B cell (primary cell): ENCODE results near the gene RPS19.

Source experiments
- CTCF ChIP-seq: fragments of 200-600 bp; IDR thresholded peaks from one replicate; pipeline ENCODE4 v1.8.0; 2022; ENCODE audit warnings: antibody characterized with exemption, mild to moderate bottlenecking
- EZH2 ChIP-seq: IDR thresholded peaks from 2 replicates; pipeline ENCODE4 v1.6.1; 2012; ENCODE audit warnings: borderline replicate concordance, low read depth, mild to moderate bottlenecking, moderate library complexity, low read length; ENCODE audit not compliant: insufficient read depth, poor library complexity, severe bottlenecking

DNA sequence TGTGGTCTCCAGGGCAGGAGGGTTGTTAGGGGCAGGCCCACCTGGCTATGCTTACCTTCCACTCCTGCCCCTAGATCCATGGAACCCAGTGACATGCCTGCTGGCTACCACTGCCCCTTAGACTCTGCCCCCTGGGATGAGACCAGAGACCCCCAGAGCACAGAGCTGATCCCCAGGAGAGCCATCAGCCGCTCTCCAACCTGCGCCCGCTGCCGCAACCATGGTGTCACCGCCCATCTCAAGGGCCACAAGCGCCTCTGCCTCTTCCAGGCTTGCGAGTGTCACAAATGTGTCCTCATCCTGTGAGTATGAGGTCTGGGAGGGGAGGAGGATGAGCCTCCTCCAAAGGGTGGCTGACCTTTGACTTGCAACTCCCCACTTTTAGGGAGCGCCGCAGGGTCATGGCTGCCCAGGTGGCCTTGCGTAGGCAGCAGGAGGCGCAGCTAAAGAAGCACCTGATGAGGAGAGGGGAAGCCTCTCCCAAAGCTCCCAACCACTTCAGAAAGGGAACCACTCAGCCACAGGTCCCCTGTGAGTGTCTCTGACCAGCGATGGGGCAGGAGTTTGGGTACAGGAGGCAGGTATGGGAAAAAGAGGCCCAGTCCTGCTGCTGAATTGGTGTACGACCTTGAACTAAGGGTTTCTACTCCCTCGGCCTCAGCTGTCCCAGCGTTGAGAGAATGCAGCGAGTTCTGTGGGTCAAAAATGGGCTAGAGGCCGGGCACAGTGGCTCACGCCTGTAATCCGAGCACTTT is 12.5 kb upstream of the RPS19 start:
- TF ChIP-seq CTCF (no peak), EZH2 (no peak)
